Keratinocyte (primary cell): ENCODE data around the gene SLC38A3. TPM values are rescaled to one million over a fixed set of nuclear protein-coding genes. Genes with fewer than 3 reads are reported as not detected.
A peak's percentile ranks its signal among the peaks of the same experiment; 100 is the strongest.

Experiments
- DNase-seq: peaks from one replicate; pipeline ENCODE4 v3.0.0-alpha.2; 2011; ENCODE audit warnings: low read depth, missing footprints, low spot score
- FAIRE-seq: peaks from 2 replicates; lab custom pipeline; 2011; peaks lifted over from hg19 to GRCh38; lab: Jason Lieb, UNC
- H2AFZ ChIP-seq: 2 replicates; pipeline ENCODE4 v1.6.0; 2012; ENCODE audit warnings: low read length, control low read depth, inconsistent platforms; ENCODE audit not compliant: control insufficient read depth
- H3K27ac ChIP-seq: 2 replicates; pipeline ENCODE4 v1.5.1; 2011; ENCODE audit warnings: low read length; ENCODE audit not compliant: control insufficient read depth, insufficient read depth
- H3K27me3 ChIP-seq: 3 replicates; pipeline ENCODE4 v1.6.0; 2011; ENCODE audit warnings: low read length; ENCODE audit not compliant: control insufficient read depth, insufficient read depth; ENCODE audit errors: extremely low read depth
- H3K36me3 ChIP-seq, 2 experiments: 2 replicates in 1 of 2; 3 replicates in 1 of 2; pipeline ENCODE4 v1.5.1; 2011; ENCODE audit warnings: low read length in 2 of 2, mild to moderate bottlenecking in 1 of 2; ENCODE audit not compliant: control insufficient read depth in 2 of 2, insufficient read depth in 2 of 2; ENCODE audit errors: extremely low read depth in 1 of 2
- H3K4me1 ChIP-seq: 3 replicates; pipeline ENCODE4 v1.5.1; 2011; ENCODE audit warnings: low read length; ENCODE audit not compliant: control insufficient read depth, insufficient read depth; ENCODE audit errors: extremely low read depth
- H3K4me2 ChIP-seq: 3 replicates; pipeline ENCODE4 v1.6.0; 2011; ENCODE audit warnings: low read depth, low read length; ENCODE audit not compliant: control insufficient read depth, insufficient read depth; ENCODE audit errors: extremely low read depth
- H3K4me3 ChIP-seq, 3 experiments: fragments of 200-600 bp in 1 of 3; sonication (generic) in 1 of 3; 2 replicates in 2 of 3; 3 replicates in 1 of 3; pipeline ENCODE4 v1.5.1; 2011 to 2016; ENCODE audit warnings: low read length in 3 of 3, mild to moderate bottlenecking in 3 of 3, control low read depth in 2 of 3, inconsistent platforms in 1 of 3, low read depth in 1 of 3, mixed read lengths in 1 of 3, mixed run types in 1 of 3, moderate library complexity in 1 of 3; ENCODE audit not compliant: control insufficient read depth in 2 of 3, insufficient read depth in 2 of 3; ENCODE audit errors: extremely low read depth in 1 of 3
- H3K79me2 ChIP-seq: 2 replicates; pipeline ENCODE4 v1.6.0; 2012; ENCODE audit warnings: low read length; ENCODE audit not compliant: control insufficient read depth, insufficient read depth
- H3K9ac ChIP-seq: 3 replicates; pipeline ENCODE4 v1.6.0; 2011; ENCODE audit warnings: low read length; ENCODE audit not compliant: control insufficient read depth, insufficient read depth; ENCODE audit errors: extremely low read depth
- H3K9me1 ChIP-seq: 3 replicates; pipeline ENCODE4 v1.6.0; 2011; ENCODE audit warnings: low read length; ENCODE audit not compliant: control insufficient read depth, insufficient read depth; ENCODE audit errors: extremely low read depth
- H3K9me3 ChIP-seq: 2 replicates; pipeline ENCODE4 v1.5.1; 2012; ENCODE audit warnings: low read depth, low read length; ENCODE audit not compliant: control insufficient read depth
- H4K20me1 ChIP-seq: 3 replicates; pipeline ENCODE4 v1.6.0; 2011; ENCODE audit warnings: low read length; ENCODE audit not compliant: control insufficient read depth, insufficient read depth; ENCODE audit errors: extremely low read depth
- CTCF ChIP-seq, 3 experiments: IDR thresholded peaks in 1 of 3; conservative IDR thresholded peaks in 1 of 3; optimal IDR thresholded peaks in 1 of 3; 2 replicates in 2 of 3; 3 replicates in 1 of 3; pipeline versions ENCODE3 to v1.5.1; 2011; ENCODE audit warnings: low read length in 3 of 3, mild to moderate bottlenecking in 3 of 3, moderate library complexity in 2 of 3, control low read depth in 1 of 3, inconsistent platforms in 1 of 3; ENCODE audit not compliant: insufficient read depth in 2 of 3; ENCODE audit errors: extremely low read depth in 1 of 3
- EZH2 ChIP-seq: IDR thresholded peaks from one replicate; pipeline ENCODE4 v1.6.1; 2012; ENCODE audit warnings: inconsistent platforms, mild to moderate bottlenecking, low read length, moderate library complexity
- dilution Hi-C: fragments of 300-500 bp; cut with MboI; formaldehyde crosslinking; loops from one replicate; pipeline ENCODE4 v1.7.0; 2020; ENCODE audit warnings: low sequenced_read_pairs; ENCODE audit not compliant: extremely low pct_ligation_motif_present
- polyA plus RNA-seq, 5 experiments: library from polyadenylated mRNA; depleted of rRNA in 3 of 5; stranded (reverse) in 3 of 5; stranded (forward) in 1 of 5; unstranded in 1 of 5; fragments of >200 nt; gene quantifications; 1 replicate in 1 of 5; 2 replicates in 3 of 5; 3 replicates in 1 of 5; pipeline versions ENCODE4 v1.2.1 to v1.2.3, GENCODE V29; 2011 to 2012; ENCODE audit warnings: missing spikeins in 2 of 5, low read depth in 1 of 5, low replicate concordance in 1 of 5

SLC38A3 gene
- polyA plus RNA-seq, 1 donor (not counting 4 experiments of a cell fraction or from before 2014, with no cell fraction given) = not detected

- FAIRE-seq = no peak
- no peak overlapping the region for H3K4me3 ChIP-seq
- H3K9ac ChIP-seq = peak overlapping the region; percentile 7
- peaks cover 28 to 57% of the 10 kb centered on the region in 2 experiments for H3K36me3 ChIP-seq
- peaks cover 81% of the 10 kb centered on the region for H3K79me2 ChIP-seq
- no peak overlapping the region for H2AFZ ChIP-seq
- H3K4me2 ChIP-seq = peak overlapping the region; percentile 99
- H3K9me1 ChIP-seq = peaks cover 13% of the 10 kb centered on the region
- H3K9me3 ChIP-seq = no peaks in the 10 kb centered on the region
- no peak for DNase-seq
- no peaks in the 10 kb centered on the region for H4K20me1 ChIP-seq
- H3K4me1 ChIP-seq = peaks cover 100% of the 10 kb centered on the region
- no peaks in the 10 kb centered on the region for H3K27me3 ChIP-seq
- TF ChIP-seq EZH2 (no peak), CTCF (optimal IDR thresholded peaks at IDR 0.05 in 1 of 3, IDR thresholded peaks at IDR 0.05 in 1 of 3, conservative IDR thresholded peaks at IDR 0.05 in 1 of 3; ENCODE audit: extremely low read depth in 1 of 3, insufficient read depth in 2 of 3, low read length in 3 of 3) (no peak)
- dilution Hi-C loops = no loop called here
- H3K27ac ChIP-seq = no peak overlapping the region
Measured at GRCh38 chr3:50162034-50162883, 42.8 kb upstream of the SLC38A3 start.

- peaks cover 11% of the 10 kb centered on the region for H3K9me1 ChIP-seq
- H3K9ac ChIP-seq = peak overlapping the region; percentile 38
- H4K20me1 ChIP-seq = no peaks in the 10 kb centered on the region
- H3K79me2 ChIP-seq = peaks cover 80% of the 10 kb centered on the region
- dilution Hi-C loops = no loop called here
- peak; percentile 95 for FAIRE-seq
- no peaks in the 10 kb centered on the region for H3K9me3 ChIP-seq
- peak overlapping the region; percentile 66 for H3K27ac ChIP-seq
- H3K4me1 ChIP-seq = peaks cover 99% of the 10 kb centered on the region
- DNase-seq = no peak
- H3K4me3 ChIP-seq = peak overlapping the region in 2 of 3 experiments; percentile 0 to 29
- no peak overlapping the region for H2AFZ ChIP-seq
- no peaks in the 10 kb centered on the region for H3K27me3 ChIP-seq
- peaks cover 31 to 57% of the 10 kb centered on the region in 2 experiments for H3K36me3 ChIP-seq
- peak overlapping the region; percentile 68 for H3K4me2 ChIP-seq
- no peak for TF ChIP-seq CTCF (optimal IDR thresholded peaks at IDR 0.05 in 1 of 3, IDR thresholded peaks at IDR 0.05 in 1 of 3, conservative IDR thresholded peaks at IDR 0.05 in 1 of 3; ENCODE audit: extremely low read depth in 1 of 3, insufficient read depth in 2 of 3, low read length in 3 of 3)
- TF ChIP-seq EZH2 = no peak
Measured at GRCh38 chr3:50163572-50164455, 41.3 kb upstream of the SLC38A3 start.
